OCI-LY7 (cell line): ENCODE measurements around the gene HIP1. TPM values are rescaled to one million over a fixed set of nuclear protein-coding genes. Genes with fewer than 3 reads are reported as not detected.
"Not testable (repeated sequence)": the region's sequence is repeated elsewhere in the genome, so short reads cannot be mapped to it uniquely, and the experiment has no call there.

ENCODE experiments used
- BruUV-seq: library from RNA; stranded (reverse); fragments of 400-500 nt; replicated peaks from 2 replicates; lab custom pipeline; 2021; lab: Mats Ljungman, UMichigan
- CTCF ChIA-PET: fragments of 300-600 bp; sonication (Branson Sonifier 250); formaldehyde crosslinking; loops from one replicate; lab custom pipeline; 2022; ENCODE audit warnings: antibody characterized with exemption; ENCODE audit not compliant: unreplicated experiment; lab: Charles Lee
- POLR2A ChIA-PET: fragments of 300-600 bp; sonication (Branson Sonifier 250); formaldehyde crosslinking; loops from one replicate; lab custom pipeline; 2022; ENCODE audit warnings: antibody characterized with exemption; lab: Charles Lee
- DNase-seq: peaks from one replicate; pipeline ENCODE4 v3.0.0-alpha.2; 2015; ENCODE audit warnings: low spot score
- H2AFZ ChIP-seq: fragments of 200-600 bp; sonication (generic), shearing (Covaris generic); 2 replicates; pipeline ENCODE4 v1.6.1; 2014; ENCODE audit warnings: mild to moderate bottlenecking, antibody characterized with exemption, low read length, moderate library complexity
- H3K27ac ChIP-seq: fragments of 200-600 bp; sonication (generic); 2 replicates; pipeline ENCODE4 v1.5.1; 2014; ENCODE audit warnings: mixed run types, low read depth, mild to moderate bottlenecking, moderate library complexity, low read length, inconsistent platforms; ENCODE audit not compliant: poor library complexity, severe bottlenecking
- H3K36me3 ChIP-seq: fragments of 200-600 bp; sonication (generic); 2 replicates; pipeline ENCODE4 v1.6.1; 2014; ENCODE audit warnings: mild to moderate bottlenecking, antibody characterized with exemption, low read length, moderate library complexity, mixed read lengths; ENCODE audit not compliant: insufficient read depth
- H3K4me1 ChIP-seq: fragments of 200-600 bp; sonication (generic); 2 replicates; pipeline ENCODE4 v1.5.1; 2014; ENCODE audit warnings: mild to moderate bottlenecking, low read length; ENCODE audit not compliant: insufficient read depth, poor library complexity, severe bottlenecking
- H3K4me2 ChIP-seq: fragments of 200-600 bp; sonication (generic); 2 replicates; pipeline ENCODE4 v1.6.1; 2014; ENCODE audit warnings: mild to moderate bottlenecking, low read length
- H3K4me3 ChIP-seq: fragments of 200-600 bp; sonication (generic); 2 replicates; pipeline ENCODE4 v1.5.1; 2014; ENCODE audit warnings: mild to moderate bottlenecking, low read depth, low read length; ENCODE audit not compliant: poor library complexity, severe bottlenecking
- H3K79me2 ChIP-seq: fragments of 200-600 bp; sonication (generic); 2 replicates; pipeline ENCODE4 v1.6.1; 2016; ENCODE audit warnings: low read depth, mild to moderate bottlenecking, low read length, moderate library complexity, mixed read lengths; ENCODE audit not compliant: insufficient read depth
- H3K9me2 ChIP-seq: fragments of 200-600 bp; sonication (generic); 2 replicates; pipeline ENCODE4 v1.6.1; 2016; ENCODE audit warnings: mild to moderate bottlenecking, low read length, mixed read lengths; ENCODE audit not compliant: insufficient read depth
- H3K9me3 ChIP-seq: fragments of 200-600 bp; sonication (generic); 2 replicates; pipeline ENCODE4 v1.6.1; 2014; ENCODE audit warnings: mild to moderate bottlenecking, mixed run types, low read length, mixed read lengths
- H4K20me1 ChIP-seq: fragments of 200-600 bp; sonication (generic); 2 replicates; pipeline ENCODE4 v1.6.1; 2014; ENCODE audit warnings: mild to moderate bottlenecking, antibody characterized with exemption, low read length, moderate library complexity, mixed read lengths; ENCODE audit not compliant: insufficient read depth
- CTCF ChIP-seq: fragments of 200-600 bp; sonication (generic); conservative IDR thresholded peaks from 2 replicates; pipeline ENCODE4 v1.5.1; 2014; ENCODE audit warnings: mild to moderate bottlenecking, antibody characterized with exemption, low read length, moderate library complexity, mixed read lengths
- EZH2phosphoT487 ChIP-seq: fragments of 200-600 bp; sonication (generic); IDR thresholded peaks from 2 replicates; pipeline ENCODE4 v1.6.1; 2018; ENCODE audit warnings: low read depth, borderline replicate concordance, mild to moderate bottlenecking, mixed run types, antibody characterized with exemption, low read length, moderate library complexity, mixed read lengths
- intact Hi-C: fragments of 100-400 bp; cut with micrococcal nuclease; formaldehyde crosslinking; loops from one replicate; pipeline ENCODE4 v1.10.0; 2022; ENCODE audit not compliant: unreplicated experiment
- total RNA-seq, 2 experiments: library from RNA; depleted of rRNA in 1 of 2; stranded (reverse); fragments of >200 nt in 1 of 2; shearing (Covaris generic) in 1 of 2; gene quantifications; 2 replicates each; pipeline ENCODE4 v1.2.3, GENCODE V29; 2014 to 2022

Gene HIP1
- total RNA-seq, 2 experiments from 2014 or later = 15.0 to 27.8 TPM

GRCh38 chr7:75572814-75573213 lies 165.9 kb downstream of the HIP1 start:
- Histone ChIP-seq H3K36me3 (peaks cover 4% of the 10 kb centered on the region; the same call in 1 of the 2 replicates), H3K9me3 (no peaks in the 10 kb centered on the region), H3K79me2 (no peaks in the 10 kb centered on the region), H4K20me1 (no peaks in the 10 kb centered on the region), H3K4me2 (no peak overlapping the region), H3K27ac (no peak overlapping the region), H3K4me1 (no peaks in the 10 kb centered on the region), H3K9me2 (no peaks in the 10 kb centered on the region), H3K4me3 (no peak overlapping the region), H2AFZ (no peak overlapping the region)
- TF ChIP-seq EZH2phosphoT487 (no peak), CTCF (no peak)
- no TSS peak for BruUV-seq
- CTCF ChIA-PET = no interaction called here
- DNase-seq = no peak
- POLR2A ChIA-PET = interaction anchor here (0.7 kb wide), 2 partner anchors 55 to 174 kb away, joined by 3 to 6 read pairs; no protein-coding TSS in a partner anchor
- intact Hi-C loops = loop anchor here (10.0 kb wide), 2 partner anchors 192 to 232 kb away; no protein-coding TSS in a partner anchor

- no peak for DNase-seq
- Histone ChIP-seq H3K9me3 (no peaks in the 10 kb centered on the region), H3K4me1 (no peaks in the 10 kb centered on the region), H3K4me2 (no peak overlapping the region), H3K4me3 (no peak overlapping the region), H3K27ac (no peak overlapping the region), H2AFZ (no peak overlapping the region), H3K9me2 (no peaks in the 10 kb centered on the region), H3K36me3 (peaks cover 6% of the 10 kb centered on the region; the same call in 1 of the 2 replicates), H3K79me2 (no peaks in the 10 kb centered on the region), H4K20me1 (no peaks in the 10 kb centered on the region)
- TF ChIP-seq CTCF = no peak
- TF ChIP-seq EZH2phosphoT487 = no peak
- intact Hi-C loops = loop anchor here (10.0 kb wide), 2 partner anchors 192 to 232 kb away; no protein-coding TSS in a partner anchor
- POLR2A ChIA-PET = interaction anchor here (0.7 to 1.0 kb wide), 3 partner anchors 13 to 176 kb away, joined by 3 to 6 read pairs (median 4); no protein-coding TSS in a partner anchor
- no TSS peak for BruUV-seq
- CTCF ChIA-PET = no interaction called here
Measured at GRCh38 chr7:75572396-75572795, 166.3 kb downstream of the HIP1 start.

- Histone ChIP-seq H3K36me3 (peaks cover 10% of the 10 kb centered on the region), H4K20me1 (no peaks in the 10 kb centered on the region), H2AFZ (no peak overlapping the region), H3K9me3 (no peaks in the 10 kb centered on the region), H3K4me2 (no peak overlapping the region), H3K4me1 (no peaks in the 10 kb centered on the region), H3K27ac (no peak overlapping the region), H3K79me2 (no peaks in the 10 kb centered on the region), H3K9me2 (no peaks in the 10 kb centered on the region), H3K4me3 (no peak overlapping the region)
- ChIA-PET POLR2A (no interaction called here), CTCF (no interaction called here)
- TF ChIP-seq CTCF (no peak), EZH2phosphoT487 (no peak)
- no peak for DNase-seq
- BruUV-seq = no TSS peak
- intact Hi-C loops = loop anchor here (10.0 kb wide), 2 partner anchors 194 to 234 kb away; no protein-coding TSS in a partner anchor
Measured at GRCh38 chr7:75571209-75571608, 167.5 kb downstream of the HIP1 start.

GRCh38 chr7:75569629-75570282 lies 169.0 kb downstream of the HIP1 start:
- BruUV-seq, H3K79me2 ChIP-seq, H3K4me1 ChIP-seq, H3K9me2 ChIP-seq, DNase-seq, H3K9me3 ChIP-seq, H3K4me3 ChIP-seq, H3K27ac ChIP-seq, H3K4me2 ChIP-seq, H4K20me1 ChIP-seq, H2AFZ ChIP-seq, CTCF ChIA-PET: not testable (repeated sequence)
- intact Hi-C loops = loop anchor here (10.0 kb wide), 2 partner anchors 195 to 235 kb away; no protein-coding TSS in a partner anchor
- POLR2A ChIA-PET = interaction anchor here (0.6 kb wide), 1 partner anchor 82 kb away, joined by 3 read pairs; no protein-coding TSS in a partner anchor
- H3K36me3 ChIP-seq = peaks cover 11% of the 10 kb centered on the region
